Stimulated activated CD4-positive, alpha-beta T cell treated with anti-CD3 and anti-CD28 coated beads, Interleukin-4, amount 100 ng/mL, for 1 hour (primary cell): ENCODE data around the gene OPCML.

ENCODE experiments used
- DNase-seq: peaks from one replicate; pipeline ENCODE4 v3.0.0-alpha.2; 2020

Gene OPCML

DNA sequence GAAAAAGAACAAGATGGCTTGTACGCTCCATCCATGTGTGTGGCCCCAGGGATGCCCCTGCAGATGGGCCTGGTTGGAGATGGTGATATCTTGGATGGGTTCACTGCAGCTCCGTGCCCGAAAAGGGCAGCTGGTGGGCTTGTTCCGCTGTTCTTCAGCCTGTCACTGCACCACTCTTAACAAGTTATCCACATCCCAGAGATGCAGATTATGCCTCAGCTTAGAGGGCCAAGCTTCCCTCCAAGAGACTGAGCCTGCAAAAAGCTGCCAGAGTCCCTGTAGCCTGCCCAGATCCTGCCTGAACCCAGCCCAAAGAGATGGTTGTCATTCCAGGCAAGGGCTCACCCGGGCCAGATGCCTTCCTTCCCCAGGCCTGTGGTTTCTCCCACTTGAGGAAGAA is 308.0 kb downstream of the OPCML start:
- no peak for DNase-seq

DNA sequence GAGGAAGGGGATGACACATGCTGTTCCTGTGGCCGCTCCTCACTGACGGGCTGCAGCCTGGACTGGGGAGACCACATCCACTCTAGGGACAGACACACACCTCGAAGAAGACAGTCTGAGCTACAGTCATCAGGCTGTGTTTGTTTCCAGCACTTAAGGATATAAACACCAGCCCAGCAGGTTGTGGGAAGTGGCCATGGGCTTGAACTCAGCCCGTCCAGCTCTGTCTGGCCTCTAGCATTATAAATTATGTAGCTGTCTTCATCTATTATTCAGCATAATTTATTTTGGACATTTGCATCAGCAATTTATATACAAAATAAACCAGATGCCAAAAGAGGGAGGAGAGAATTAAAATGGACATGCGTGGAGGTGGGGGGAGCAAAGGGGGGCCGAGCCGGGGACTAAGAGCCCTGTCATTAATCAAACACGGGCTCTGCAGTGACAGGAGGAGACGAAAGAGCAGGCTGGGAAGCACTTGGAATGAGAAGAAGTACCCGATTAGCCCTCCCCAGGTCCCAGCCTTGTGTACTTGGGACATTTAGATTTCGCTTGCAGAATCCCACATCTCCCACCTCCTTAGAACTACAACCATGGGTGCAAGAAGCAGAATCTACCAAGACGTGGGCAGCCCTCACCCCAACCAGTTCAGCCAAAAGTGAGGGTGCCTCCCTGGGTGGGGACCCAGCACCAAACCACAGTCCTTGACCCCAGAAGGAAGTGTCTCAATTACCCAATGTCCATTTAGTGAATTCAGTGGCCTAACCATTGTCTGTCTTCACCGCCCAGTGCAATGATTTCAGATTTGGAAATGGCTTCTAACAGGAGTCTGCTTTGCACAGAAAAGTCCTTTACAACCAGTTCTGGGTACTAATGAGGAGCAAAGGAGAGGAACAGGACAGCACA is 309.6 kb downstream of the OPCML start:
- no peak for DNase-seq

- DNase-seq, result no peak
These were observed 312.8 kb downstream of the OPCML start for GRCh38 chr11:133219543-133219942.

DNA sequence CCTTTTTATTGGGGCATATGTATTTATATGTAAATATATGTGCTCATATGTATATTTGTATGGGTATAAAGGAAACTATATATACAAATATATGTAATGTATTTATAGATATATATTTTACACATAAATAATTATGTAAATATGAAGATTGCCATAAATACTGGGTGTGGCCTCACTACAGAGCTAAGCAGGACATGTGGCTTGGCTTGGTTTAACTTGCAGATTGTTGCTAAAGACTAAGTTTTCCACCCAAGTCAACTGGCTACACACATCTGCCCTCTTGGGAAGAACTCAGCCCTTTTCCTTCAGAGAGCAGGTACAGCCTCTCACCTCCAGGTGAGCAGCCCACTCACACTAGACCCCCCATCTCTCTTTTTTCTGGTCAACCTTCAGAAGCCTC is 315.5 kb downstream of the OPCML start:
- no peak for DNase-seq

DNA sequence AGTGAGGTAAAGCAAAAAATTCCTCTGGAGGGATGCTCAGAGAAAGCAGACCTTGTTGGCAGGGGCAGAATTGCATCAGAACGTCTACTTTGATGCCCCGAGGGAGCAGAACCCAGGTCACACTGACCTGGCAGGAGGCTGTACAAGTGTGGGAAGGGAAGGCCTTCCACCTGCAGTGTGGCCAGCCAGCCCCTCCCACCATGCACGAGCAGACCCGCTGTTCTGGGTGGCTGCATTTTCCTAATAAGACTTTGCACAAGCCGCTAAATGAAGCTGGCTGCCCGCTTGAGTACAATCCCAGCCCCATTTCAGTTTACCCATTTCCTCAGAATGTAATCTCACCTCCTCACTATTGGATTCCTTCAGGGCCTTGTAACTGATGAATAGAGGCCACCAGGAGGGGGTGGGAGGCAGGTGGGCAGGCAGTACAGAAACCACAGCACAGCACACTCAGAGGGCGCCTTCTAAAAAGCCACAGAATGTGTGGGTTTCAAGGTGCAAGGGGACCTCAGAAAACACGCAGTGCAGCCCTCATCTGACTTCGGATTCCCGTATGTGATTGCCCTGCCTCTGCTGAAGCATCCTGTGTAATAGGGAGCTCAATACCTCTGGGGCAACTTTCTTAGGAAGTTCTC is 316.6 kb downstream of the OPCML start:
- DNase-seq, result no peak

- DNase-seq, result no peak
These were observed 317.7 kb downstream of the OPCML start for GRCh38 chr11:133214646-133215045.

DNA sequence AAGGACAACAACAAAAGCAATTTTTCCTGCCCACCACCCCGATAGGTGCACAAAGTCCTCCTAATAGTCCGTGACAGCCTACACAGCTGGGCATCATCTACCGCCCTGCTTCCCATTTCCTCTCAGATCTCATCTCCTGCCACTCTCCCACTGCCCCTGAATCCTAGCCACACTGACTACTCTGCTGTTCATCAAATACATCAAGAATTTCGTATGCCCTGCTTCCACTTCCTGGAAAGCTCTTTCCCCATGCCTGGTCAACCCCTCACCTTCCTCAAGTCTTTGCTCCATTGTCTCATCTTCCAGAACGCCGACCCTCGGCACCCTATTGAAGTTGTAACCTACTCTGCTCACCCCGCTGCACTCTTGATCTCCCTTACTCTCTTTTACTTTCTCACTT is 320.1 kb downstream of the OPCML start:
- no peak for DNase-seq

- DNase-seq, result no peak
These were observed 324.3 kb downstream of the OPCML start for GRCh38 chr11:133207995-133208394.

GRCh38 chr11:133206313-133207005 is 325.8 kb downstream of the OPCML start:
- DNase-seq, result no peak

GRCh38 chr11:133204158-133204557 is 328.1 kb downstream of the OPCML start:
- no peak for DNase-seq

GRCh38 chr11:133202816-133203215 is 329.5 kb downstream of the OPCML start:
- DNase-seq, result no peak

DNA sequence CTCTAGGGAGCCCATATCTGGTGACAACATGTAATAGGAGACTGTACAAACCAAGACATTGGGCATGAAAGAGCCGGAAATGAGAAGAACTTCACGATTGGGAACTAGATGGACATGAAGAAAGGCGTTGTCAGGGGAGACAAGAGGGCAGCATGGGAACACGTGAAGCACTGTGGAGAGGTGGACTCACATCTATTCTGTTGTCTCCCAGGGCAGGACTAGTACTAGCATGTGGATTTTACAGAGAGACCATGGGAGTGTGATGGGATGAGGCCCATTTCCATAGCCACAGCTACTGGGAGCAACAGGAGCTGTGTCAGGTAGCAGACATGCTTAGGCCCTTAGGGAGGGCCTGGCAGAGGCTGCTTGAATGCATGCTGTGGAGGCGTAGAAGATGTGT is 333.9 kb downstream of the OPCML start:
- no peak for DNase-seq

GRCh38 chr11:133197425-133197824 is 334.9 kb downstream of the OPCML start:
- no peak for DNase-seq

- no peak for DNase-seq
These were observed 340.4 kb downstream of the OPCML start for GRCh38 chr11:133191931-133192330.

DNA sequence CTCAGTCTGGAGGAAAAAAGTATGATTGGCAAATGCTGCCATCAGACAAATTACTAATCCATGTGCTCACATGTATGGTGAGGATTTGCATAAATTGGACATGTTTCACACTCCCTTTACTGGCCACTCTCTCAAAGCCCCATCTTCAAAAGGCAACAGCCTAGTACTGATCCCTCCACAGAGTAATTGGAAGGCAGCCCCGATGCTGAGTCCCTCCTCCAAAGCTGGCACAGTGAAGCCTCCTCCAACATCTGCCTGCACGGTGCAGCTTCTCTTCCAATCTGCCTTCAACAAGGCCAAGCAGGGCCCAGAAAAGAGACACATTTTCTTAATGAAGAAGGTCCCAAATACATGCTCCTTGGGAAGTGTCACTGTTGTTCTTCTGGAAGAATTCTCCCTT is 350.6 kb downstream of the OPCML start:
- DNase-seq, result no peak

DNA sequence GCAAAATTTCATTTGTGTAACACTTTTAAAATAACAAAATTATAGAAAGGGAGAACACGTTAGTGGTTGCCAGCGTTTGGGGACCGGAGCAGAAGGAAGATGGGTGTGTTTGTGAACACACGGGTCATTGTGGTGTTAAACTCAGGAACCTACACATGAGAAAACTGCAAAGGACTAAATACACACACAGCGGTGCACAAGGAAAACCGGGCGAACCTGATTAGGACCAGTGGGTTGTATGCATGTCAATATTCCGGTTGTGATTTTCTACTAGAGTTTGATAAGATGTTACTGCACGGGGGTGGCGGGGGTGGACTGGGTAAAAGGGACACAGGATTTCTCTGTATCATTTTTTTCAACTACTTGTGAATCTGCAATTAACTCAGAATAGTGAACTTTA is 351.2 kb downstream of the OPCML start:
- DNase-seq, result no peak

DNA sequence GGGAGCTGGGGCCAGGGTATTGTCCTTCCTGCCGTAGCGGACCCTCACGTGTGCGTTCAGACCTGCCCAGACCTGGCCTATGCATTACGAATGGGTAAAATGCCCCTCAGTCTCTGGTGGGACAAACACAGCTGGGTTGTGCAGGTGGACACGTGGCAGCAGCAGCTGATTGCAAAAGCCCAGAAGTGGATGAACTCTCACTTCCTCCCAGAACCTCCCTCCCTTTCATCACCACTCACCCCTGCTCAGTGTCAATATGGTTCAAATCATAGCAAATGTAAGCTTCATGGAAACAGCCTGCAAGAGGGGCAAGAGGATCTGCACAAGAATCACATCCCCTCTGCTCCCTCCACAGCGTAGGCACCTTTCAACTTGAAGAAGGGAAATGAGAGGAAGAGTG is 352.1 kb downstream of the OPCML start:
- no peak for DNase-seq

GRCh38 chr11:133176748-133177147 is 355.6 kb downstream of the OPCML start:
- DNase-seq, result no peak

- no peak for DNase-seq
These were observed 357.2 kb downstream of the OPCML start for GRCh38 chr11:133175103-133175502.

DNA sequence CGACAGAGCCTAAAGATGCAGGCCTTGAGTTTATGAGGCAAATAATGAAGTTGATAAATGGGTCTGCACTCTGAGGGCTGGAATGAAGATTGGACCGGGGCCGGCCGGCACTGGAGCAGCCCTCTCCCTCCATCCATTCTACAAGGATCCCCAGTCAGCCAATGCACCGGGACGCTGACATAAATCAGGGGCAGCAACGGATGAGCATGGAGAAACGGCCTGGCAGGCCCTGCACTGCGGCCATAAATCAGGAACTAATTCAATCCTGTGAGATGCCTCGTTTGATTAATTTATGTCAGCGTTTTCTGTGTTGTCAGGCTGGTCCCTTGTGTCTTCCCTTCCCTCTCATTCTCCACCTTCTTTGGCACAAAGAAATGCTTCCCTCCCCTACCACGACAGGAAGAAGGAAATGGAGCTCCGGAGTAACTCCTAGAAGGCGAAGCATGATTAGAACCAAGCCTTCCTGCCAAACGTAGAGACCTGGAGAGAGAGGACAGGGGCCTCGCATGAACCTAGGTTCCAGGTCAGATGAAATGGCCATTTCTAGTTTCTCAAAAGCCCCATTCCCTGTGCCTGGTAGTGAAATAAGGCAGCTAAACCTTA is 358.4 kb downstream of the OPCML start:
- no peak for DNase-seq

DNA sequence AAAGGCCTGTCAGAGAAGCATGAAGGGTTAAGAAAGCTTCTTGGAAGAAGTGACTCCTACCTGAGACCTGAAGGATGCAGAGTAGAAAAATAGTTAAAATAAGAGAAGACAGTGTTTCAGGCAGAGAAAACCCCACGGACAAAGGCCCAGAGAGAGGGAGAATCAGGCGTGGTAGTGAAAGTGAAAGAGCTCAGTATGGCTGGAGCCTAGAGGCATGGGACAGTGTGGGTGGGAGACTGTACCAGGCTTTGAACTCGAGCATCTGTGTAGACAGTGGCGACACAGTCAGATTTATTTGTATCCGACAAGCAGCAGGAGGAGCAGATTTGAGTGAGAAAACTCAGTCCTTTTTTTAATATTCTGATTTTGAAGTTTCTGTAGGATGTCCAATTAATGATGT is 360.0 kb downstream of the OPCML start:
- DNase-seq, result no peak

GRCh38 chr11:133171374-133171773 is 360.9 kb downstream of the OPCML start:
- DNase-seq, result no peak

GRCh38 chr11:133168016-133168415 is 364.3 kb downstream of the OPCML start:
- no peak for DNase-seq

- DNase-seq, result no peak
These were observed 365.6 kb downstream of the OPCML start for GRCh38 chr11:133166662-133167061.
